Peyer's patch (tissue), 4 donors: ENCODE results near the gene UCP2. TPM values are rescaled to one million over a fixed set of nuclear protein-coding genes. Genes with fewer than 3 reads are reported as not detected.

Experiments used
- DNase-seq, 3 donors: peaks; one replicate each; pipeline ENCODE4 v3.0.0-alpha.2; 2017 to 2019
- H3K27ac ChIP-seq, 4 donors: fragments of 200-600 bp; sonication (generic); one replicate each; pipeline ENCODE4 v1.5.1; 2016 to 2019
- H3K27me3 ChIP-seq, 2 donors: fragments of 200-600 bp; sonication (generic); one replicate each; pipeline ENCODE4 v1.5.1; 2019
- H3K36me3 ChIP-seq, 3 donors: fragments of 200-600 bp; sonication (generic); one replicate each; pipeline ENCODE4 v1.5.1; 2016 to 2019
- H3K4me1 ChIP-seq, 4 donors: fragments of 200-600 bp; sonication (generic); one replicate each; pipeline ENCODE4 v1.5.1; 2016 to 2019
- H3K4me3 ChIP-seq, 4 donors: fragments of 200-600 bp; sonication (generic); 1 replicate in 3 of 4; 2 replicates in 1 of 4; pipeline ENCODE4 v1.5.1; 2016 to 2019; ENCODE audit warnings: mild to moderate bottlenecking in 1 of 4
- H3K9me3 ChIP-seq, 4 donors: fragments of 200-600 bp; sonication (generic); one replicate each; pipeline ENCODE4 v1.5.1; 2016 to 2019; ENCODE audit warnings: mild to moderate bottlenecking in 1 of 4
- CTCF ChIP-seq, 6 experiments: fragments of 450-650 bp in 4 of 6; fragments of 200-600 bp in 2 of 6; sonication (generic) in 1 of 6; IDR thresholded peaks; one replicate each; pipeline ENCODE4 v1.5.1; 2017 to 2019; ENCODE audit warnings: antibody characterized with exemption in 6 of 6, mild to moderate bottlenecking in 3 of 6, moderate library complexity in 1 of 6
- POLR2A ChIP-seq, 2 donors: fragments of 450-650 bp; IDR thresholded peaks; one replicate each; pipeline ENCODE4 v1.5.1; 2017; ENCODE audit warnings: antibody characterized with exemption in 2 of 2, mild to moderate bottlenecking in 2 of 2, moderate library complexity in 2 of 2
- total RNA-seq, 4 donors: library from RNA; depleted of rRNA; stranded (reverse); fragments of >200 nt; gene quantifications; one replicate each; pipeline ENCODE4 v1.1.0, GENCODE V29; 2016

UCP2 gene
- total RNA-seq, 4 donors from 2014 or later = 10.7 to 180 (median 27.4) TPM

- TF ChIP-seq CTCF (IDR thresholded peaks at IDR 0.05) (no peak), POLR2A (IDR thresholded peaks at IDR 0.05) (no peak)
- Histone ChIP-seq H3K27ac (peak overlapping the region in 1 of 4 donors; percentile 17), H3K36me3 (no peaks in the 10 kb centered on the region), H3K27me3 (no peaks in the 10 kb centered on the region), H3K4me1 (peaks cover 0 to 26% (median 17%) of the 10 kb centered on the region in 4 donors), H3K9me3 (no peaks in the 10 kb centered on the region), H3K4me3 (no peak overlapping the region)
- DNase-seq = no peak
Observed at GRCh38 chr11:74022546-74022945, 39.9 kb upstream of the UCP2 start.

- no peak for DNase-seq
- H3K4me3 ChIP-seq = no peak overlapping the region
- no peaks in the 10 kb centered on the region for H3K36me3 ChIP-seq
- no peak overlapping the region for H3K27ac ChIP-seq
- no peaks in the 10 kb centered on the region for H3K9me3 ChIP-seq
- peaks cover 0 to 26% (median 17%) of the 10 kb centered on the region in 4 donors for H3K4me1 ChIP-seq
- H3K27me3 ChIP-seq = no peaks in the 10 kb centered on the region
- TF ChIP-seq CTCF (IDR thresholded peaks at IDR 0.05) (no peak), POLR2A (IDR thresholded peaks at IDR 0.05) (no peak)
Observed at GRCh38 chr11:74021998-74022397, 39.4 kb upstream of the UCP2 start.

- peak in 1 of 3 donors; percentile 44 for DNase-seq
- no peak for TF ChIP-seq CTCF (IDR thresholded peaks at IDR 0.05)
- no peak for TF ChIP-seq POLR2A (IDR thresholded peaks at IDR 0.05)
- Histone ChIP-seq H3K4me1 (peaks cover 0 to 26% (median 17%) of the 10 kb centered on the region in 4 donors), H3K4me3 (no peak overlapping the region), H3K36me3 (no peaks in the 10 kb centered on the region), H3K27me3 (no peaks in the 10 kb centered on the region), H3K9me3 (no peaks in the 10 kb centered on the region), H3K27ac (peak overlapping the region in 1 of 4 donors; percentile 72)
Observed at GRCh38 chr11:74020539-74020938, 37.9 kb upstream of the UCP2 start.

GRCh38 chr11:74019860-74020259 is 37.2 kb upstream of the UCP2 start:
- TF ChIP-seq POLR2A (IDR thresholded peaks at IDR 0.05) = no peak
- no peak for TF ChIP-seq CTCF (IDR thresholded peaks at IDR 0.05)
- no peak for DNase-seq
- no peak overlapping the region for H3K4me3 ChIP-seq
- H3K27me3 ChIP-seq = no peaks in the 10 kb centered on the region
- H3K27ac ChIP-seq = peak overlapping the region in 3 of 4 donors; percentile 72 to 86 (median 84)
- H3K4me1 ChIP-seq = peaks cover 0 to 26% (median 18%) of the 10 kb centered on the region in 4 donors
- no peaks in the 10 kb centered on the region for H3K36me3 ChIP-seq
- H3K9me3 ChIP-seq = no peaks in the 10 kb centered on the region

- TF ChIP-seq CTCF (IDR thresholded peaks at IDR 0.05) = no peak
- TF ChIP-seq POLR2A (IDR thresholded peaks at IDR 0.05) = no peak
- Histone ChIP-seq H3K4me1 (peaks cover 0 to 26% (median 19%) of the 10 kb centered on the region in 4 donors), H3K36me3 (no peaks in the 10 kb centered on the region), H3K9me3 (no peaks in the 10 kb centered on the region), H3K27me3 (no peaks in the 10 kb centered on the region), H3K27ac (peak overlapping the region; percentile 56 to 86 (median 78)), H3K4me3 (no peak overlapping the region)
- DNase-seq = no peak
Observed at GRCh38 chr11:74019104-74019738, 36.6 kb upstream of the UCP2 start.
